C1 segment of cervical spinal cord (tissue), 14 donors: Measurements from ENCODE around the gene DNER.
"Not testable (repeated sequence)": the region's sequence is repeated elsewhere in the genome, so short reads cannot be mapped to it uniquely, and the experiment has no call there.

Experiments
- DNase-seq, 14 donors: peaks; one replicate each; lab custom pipeline; 2025; lab: John Stamatoyannopoulos, UW

DNER gene

DNA sequence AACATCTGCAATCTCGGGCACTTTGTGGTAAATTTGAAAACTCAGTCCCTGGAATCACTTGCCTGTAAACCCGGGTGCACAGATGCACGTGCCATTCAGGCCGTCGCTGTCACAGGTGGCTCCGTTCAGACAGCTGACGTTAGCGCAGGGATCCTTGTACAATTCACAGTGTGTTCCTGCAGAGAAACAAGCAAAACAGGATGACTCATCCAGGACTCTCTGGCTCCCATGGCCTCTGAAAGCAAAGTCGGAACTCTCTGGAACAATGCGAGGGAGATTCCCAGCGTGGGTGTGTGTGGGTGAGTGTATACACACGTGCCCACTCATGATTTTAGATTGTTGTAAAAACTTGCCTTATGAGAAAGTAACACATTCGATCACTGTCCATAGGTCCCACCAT lies 307.2 kb downstream of the DNER start:
- peak in 4 of 14 donors; percentile 28 to 75 (median 42) for DNase-seq

DNA sequence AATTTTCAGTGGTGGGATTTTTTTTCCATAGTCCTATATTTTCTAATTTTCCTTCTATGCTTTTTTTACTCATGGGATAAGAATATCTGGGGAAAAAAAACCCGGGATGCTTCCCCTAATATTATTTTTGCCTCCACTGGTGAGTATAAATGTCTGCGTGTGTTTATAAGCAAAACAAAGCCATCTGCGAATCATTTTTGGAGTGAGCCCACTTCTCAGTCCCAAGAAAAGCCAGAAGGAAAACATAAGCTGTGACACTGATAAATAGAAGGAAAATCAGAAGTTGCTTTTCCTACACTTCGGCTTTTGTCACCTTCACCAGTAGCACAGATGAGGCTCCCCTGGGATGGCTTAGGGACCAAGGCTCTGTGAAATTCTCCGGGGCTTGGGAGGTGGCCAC lies 308.6 kb downstream of the DNER start:
- no peak for DNase-seq

DNA sequence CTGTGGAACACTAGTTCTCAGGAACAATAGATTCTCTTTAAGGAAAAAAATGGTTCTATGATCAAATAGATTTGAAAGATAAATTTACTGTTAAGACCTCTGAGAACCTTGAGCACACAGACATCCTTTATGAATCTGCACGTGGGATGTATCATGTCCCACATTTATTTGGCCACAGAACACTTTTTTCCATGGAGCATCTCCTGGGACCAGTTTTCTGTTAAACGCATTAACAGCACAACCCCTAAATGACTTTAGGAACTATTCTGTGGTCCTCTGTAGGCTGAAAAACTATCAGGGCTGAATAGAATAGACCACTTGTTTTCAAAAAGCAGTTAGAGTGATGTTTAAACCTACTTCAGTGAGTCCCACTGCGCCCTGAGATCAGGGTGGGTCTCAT lies 311.1 kb downstream of the DNER start:
- DNase-seq: no peak

DNA sequence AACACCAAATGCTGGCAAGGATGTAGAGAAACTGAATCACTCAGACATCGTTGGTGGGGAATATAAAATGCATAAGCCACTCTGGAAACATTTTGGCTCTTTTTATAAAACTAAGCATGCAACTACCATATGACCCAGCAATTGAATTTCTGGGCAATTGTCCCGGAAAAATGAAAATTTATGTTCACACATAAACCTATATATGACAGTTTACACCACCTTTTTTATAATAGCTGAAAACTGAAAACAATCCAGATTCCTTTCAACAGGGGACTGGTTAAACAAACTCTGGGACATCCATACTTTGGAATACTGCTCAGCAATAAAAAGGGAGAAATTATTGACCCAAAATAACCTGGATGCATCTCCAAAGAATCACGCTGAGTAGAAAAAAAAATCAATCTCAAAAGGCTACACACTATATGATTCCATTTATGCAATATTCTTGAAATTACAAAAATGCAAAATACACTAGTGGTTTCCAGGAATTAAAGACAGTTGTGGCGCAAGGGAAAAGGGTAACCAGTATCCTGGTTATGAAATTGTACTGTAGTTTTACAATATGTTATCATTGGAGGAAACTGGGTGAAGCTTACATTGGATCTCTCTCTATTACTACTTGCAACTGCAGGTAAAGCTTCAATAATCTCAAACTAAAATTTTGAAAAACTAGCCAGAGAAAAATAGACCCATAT lies 313.0 kb downstream of the DNER start:
- no peak for DNase-seq

DNA sequence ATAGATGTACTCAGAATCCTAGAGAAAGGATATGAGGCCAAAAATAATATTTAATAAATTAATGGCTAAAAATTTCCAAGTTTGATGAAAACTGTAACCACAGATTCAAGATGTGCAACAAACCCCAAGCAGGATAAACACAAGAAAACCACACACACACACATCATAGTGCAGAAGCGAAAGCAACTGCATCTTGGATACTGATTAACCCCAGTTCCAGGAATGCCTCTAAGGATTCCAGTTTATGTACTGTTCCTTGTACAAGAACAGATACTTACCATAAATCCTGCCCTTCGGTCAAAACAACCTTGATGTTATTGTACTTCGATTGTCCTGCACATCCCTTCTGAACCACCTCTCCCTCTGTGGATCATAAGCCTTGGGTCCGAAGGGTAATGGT lies 320.4 kb downstream of the DNER start:
- DNase-seq: no peak

DNA sequence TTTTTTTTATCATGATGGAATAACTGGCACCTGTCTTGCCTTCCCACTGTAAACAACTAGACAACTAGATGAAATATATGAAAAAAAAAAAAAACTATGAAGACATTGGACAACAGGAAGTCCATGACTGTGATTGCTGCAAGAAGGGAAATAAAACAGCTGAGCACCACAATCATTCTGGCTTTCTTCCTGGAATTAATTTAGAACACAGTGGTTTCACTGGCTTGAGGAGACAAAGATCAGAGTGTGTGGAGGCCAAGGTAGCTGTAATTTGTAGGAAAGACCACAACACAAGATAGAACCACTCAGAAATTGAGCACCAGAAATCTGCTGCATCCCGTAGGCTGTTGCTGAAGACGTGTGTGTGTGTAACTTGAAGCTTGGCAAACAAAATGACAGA lies 322.2 kb downstream of the DNER start:
- peak in 1 of 14 donors; percentile 6 for DNase-seq

DNA sequence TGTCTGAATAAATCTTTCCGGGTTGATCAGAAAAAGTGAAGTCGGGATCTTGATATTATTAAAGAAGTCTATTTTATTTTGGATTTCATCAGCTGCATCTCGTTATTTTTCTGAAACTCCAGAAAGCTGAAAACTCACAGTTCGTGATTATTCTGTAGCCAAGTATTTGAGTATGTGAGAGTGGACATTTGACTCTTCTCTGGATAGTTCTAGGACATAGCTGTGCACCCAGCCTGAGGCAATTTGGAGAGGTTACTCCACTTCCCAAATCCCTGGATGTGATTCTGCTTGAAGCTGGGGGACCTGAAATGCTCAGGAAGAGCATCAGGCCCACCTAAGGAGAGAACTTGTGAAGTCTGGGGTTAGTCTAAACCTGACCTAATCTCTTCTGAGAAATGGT lies 325.6 kb downstream of the DNER start:
- DNase-seq: no peak

DNA sequence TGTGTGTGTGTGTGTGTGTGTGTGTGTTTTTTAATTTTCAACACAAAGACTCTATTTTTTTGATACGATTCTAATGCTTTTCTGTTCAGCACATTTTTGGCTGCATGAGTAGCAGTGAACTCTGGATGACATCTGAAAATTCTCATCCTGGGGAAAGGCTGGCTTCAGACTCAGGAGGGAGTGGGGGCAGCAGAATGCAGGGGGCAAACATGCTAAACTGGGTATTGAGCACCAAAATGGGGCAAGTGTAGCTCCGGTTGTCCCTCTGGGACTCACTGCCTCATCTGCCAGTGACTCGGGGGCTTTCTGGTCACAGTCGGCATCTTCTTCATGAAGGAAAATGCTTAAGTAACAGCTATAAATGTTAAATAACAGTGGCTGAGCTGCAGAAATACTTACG lies 326.5 kb downstream of the DNER start:
- DNase-seq: no peak

DNA sequence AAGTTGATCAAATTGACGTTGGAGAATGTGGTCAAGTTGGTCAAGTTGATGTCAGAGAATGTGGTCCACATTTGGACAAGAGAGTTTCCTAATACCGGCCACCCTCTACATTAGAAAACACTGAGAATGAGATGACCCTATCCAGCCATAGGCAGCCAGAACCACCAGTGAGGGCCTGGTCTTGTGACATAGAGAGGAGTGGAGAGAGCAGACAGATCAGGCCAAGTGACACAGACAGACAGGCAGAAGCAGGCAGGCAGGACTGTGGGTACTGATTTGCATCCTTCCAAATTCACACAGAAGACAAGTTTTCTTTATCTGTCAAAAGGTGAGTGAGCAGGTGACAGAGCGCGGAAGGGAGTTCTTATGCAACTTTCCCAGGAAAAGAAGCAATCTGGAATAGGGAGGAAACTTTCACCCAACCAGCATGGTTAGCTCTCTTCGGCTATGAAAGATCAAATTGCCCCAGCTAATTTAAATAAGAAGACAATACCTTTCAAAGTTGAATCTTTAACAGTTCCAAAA lies 334.2 kb downstream of the DNER start:
- no peak for DNase-seq

DNA sequence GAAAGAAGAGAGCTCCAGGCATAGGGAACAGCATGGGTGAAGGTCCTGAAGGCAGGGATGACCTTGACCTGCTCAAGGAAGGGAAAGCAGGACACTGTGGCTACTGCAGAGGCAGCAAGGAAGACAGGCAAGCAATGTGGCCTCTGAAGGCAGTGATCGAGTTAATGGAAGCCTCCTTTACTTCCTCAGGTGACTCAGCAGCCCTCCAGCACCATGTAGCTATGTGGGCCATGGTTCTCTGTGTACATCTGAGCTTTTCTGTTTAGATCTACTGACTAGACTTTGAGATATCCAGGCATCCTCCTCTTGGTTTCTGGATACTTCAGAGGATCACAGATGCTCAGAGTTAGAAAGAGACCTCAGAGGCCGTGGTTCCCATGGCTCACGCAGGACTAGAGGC lies 336.0 kb downstream of the DNER start:
- no peak for DNase-seq

DNA sequence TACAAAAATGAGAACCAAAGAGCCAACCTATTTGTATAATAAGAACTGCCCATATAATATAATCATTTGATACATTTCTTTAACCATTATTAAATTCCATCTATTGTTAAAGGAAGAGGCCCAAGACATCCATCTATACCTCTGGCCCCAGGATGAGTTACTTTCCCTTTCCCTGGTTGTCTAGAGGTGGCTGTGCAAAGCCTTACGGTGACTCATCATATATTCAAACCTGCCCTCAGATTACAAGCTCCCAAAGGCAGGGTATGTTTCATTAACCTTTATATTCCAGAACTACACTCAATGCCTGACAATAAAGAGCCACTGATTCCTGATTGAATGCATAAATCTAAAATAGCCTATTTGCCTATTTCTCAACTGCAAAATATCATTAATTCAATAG lies 337.5 kb downstream of the DNER start:
- DNase-seq: no peak

DNA sequence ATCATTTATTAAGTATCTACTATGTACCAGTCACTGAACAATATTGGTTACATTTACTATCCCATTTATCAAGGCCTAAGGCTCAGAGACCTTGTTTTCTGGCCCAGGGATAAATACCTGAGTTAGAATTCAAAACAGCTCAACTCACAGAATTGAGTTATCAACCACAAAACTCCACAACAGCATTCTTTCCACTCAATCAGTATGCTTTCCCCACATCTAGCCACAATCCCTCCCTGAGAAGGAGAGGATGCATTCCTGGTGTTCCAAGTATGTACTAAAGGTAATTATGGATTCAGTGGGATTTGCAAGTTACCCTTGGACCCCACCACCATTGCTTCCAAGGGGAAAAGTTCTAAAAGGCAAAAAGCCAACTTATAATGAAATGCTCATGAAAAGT lies 339.1 kb downstream of the DNER start:
- DNase-seq: no peak

DNA sequence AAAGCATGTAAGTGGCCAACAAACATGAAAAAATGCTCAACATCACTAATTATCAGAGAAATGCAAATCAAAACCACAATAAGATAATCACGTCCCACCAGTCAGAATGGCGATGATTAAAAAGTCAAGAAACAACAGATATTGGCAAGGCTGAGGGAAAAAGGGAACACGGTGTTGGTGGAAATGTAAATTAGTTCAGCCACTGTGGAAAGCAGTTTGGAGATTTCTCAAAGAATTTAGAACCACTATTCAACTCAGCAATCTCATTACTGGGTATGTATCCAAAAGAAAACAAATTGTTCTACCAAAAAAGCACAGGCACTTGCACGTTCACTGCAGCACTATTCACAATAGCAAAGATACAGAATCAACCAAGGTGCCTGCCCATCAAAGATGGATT lies 341.0 kb downstream of the DNER start:
- not testable (repeated sequence) for DNase-seq

DNA sequence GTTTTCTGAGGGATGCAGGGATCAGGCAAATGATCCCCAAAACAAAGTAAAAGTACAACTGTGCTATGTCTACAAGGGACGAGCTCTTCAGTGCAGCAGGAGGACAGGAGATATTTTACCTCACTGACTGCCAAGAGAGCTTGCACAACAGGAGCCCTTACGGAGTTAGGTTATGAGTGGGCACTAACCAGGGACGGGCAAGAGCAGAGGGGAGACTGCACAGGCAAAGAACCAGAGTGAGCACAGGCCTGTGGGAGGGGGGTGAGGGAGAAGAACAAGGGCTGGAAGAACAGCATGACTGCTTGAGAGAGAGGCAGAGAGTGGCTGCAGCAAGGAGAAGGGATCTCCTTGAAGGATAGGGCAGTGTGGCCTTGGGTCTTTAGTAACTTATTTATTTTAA lies 342.1 kb downstream of the DNER start:
- no peak for DNase-seq

DNA sequence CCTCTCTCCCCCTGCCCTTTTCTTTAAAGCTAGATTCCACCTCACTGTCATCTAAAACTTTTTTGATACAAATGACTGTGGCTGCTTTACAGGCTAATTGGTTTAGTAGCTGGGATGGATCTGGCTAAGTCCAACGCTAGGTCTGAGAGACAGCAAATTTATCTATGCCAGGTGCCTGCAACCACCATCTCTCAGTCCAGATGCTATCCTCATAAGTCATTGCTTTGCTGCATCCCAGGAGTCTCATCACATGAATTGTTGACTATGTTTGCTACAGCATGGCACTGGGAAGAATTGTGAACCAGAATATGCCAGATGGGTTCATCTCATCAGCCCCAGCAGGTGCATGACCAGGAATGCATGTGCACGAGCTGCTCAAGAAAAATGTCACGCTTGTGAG lies 343.3 kb downstream of the DNER start:
- no peak for DNase-seq

DNA sequence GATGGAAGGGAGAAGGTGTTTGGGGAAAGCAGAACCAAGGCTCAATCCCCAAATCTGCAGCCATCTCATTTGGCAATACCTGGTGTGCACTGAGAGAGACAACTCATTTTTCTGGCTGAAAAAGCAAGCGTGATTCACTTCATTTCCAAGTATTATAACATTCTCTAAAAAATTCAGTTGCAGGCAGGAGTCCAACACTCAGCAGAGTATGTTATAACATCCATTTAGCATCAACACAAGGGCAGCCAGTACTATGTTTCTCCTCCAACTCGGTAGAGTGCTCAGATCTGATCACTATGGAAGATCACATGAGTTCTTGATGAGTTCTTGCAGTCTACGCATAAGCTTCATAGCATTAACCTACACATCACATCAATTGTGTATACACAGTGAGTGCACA lies 343.8 kb downstream of the DNER start:
- no peak for DNase-seq

DNA sequence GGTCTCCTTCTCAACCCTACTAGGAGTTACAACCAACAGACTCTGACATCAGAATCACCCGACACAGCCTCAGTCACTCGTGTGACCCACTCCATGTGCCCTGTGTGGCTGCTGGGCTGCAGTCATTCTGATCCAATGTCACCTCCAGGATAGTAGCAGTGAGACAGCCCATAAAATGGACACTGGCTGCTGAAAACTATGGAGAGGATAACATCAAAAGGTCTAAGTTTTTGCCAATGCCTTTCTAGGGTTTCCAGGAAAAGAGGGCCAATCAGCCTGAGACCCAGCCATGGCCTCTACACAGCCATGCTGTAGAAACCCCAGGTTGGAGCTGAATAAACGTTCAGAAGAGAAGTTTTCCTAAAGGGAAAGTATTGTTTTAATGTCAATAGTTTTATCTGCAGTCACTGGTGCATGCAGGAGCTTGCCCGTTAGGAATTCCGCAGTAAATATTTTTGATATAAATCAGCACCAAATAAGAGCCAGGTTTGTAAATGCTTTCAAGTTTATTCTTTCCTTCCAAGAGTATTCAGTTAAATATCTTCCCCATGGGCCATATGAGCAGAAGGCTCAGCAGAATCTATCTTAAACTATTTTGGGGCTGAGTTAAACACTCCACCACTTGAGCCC lies 351.1 kb downstream of the DNER start:
- no peak for DNase-seq

DNA sequence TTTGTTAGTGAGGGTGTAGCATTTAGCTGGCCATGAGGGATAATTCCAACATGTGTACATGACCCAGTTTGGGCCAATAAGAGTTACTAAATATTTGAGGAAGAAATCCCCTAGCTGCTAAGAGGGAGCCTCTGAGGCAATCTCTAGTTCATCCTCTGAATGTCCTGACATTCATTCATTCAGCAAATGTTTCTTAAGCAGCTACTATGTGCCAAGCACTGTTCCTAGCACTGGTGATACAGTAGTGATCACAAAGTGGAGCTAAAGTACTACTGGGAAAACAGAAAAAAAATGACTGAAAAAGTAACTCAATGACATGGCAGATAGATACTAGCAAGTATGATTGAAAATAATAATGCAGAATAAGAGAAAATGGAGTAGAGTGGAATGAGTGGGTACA lies 363.5 kb downstream of the DNER start:
- DNase-seq: no peak

DNA sequence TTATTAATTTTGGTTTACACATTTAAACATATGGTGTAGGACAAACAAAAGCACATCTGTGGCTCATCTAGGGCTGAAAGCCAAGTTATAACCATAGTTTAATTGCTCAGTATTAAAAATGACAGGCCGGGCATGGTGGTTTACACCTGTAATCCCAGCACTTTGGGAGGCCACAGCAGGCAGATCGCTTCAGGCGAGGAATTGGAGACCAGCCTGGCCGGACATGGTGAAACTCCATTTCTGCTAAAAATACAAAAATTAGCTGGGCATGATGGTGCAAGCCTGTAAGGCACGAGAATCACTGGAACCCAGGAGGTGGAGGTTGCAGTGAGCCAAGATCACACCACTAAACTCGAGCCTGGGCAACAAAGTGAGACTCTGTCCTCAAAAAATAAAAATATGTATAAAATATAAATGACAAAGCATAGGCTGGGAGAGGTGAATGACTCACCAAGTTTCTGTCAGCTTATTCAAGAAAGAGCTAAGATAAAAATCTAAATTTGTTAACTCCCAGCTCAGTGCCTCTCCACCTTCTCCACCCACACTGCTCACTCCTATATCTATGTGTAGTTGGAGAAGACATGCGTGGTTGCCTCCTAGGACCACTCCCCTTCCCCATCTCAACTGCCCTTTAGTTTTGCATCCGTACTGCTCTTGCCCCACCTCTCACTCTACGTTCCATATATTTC lies 364.1 kb downstream of the DNER start:
- DNase-seq: no peak

DNA sequence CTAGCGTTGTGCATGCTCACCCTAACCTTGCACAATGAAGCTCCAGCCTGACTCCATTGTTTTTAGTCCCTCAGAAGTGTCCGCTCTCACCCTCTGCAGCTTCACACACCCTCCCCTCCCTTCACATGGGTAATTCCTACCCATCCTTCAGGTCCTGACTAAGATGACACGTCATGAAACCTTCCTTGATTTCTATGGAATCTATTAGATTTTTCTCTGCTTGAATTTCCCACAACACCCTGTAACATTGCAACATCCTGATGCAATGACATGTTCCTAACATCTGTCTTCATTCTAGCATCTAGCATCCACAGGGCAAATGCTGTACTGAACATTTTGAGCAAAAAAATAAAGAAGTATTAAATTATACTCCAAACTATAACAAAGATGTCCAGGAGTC lies 366.2 kb downstream of the DNER start:
- no peak for DNase-seq

DNA sequence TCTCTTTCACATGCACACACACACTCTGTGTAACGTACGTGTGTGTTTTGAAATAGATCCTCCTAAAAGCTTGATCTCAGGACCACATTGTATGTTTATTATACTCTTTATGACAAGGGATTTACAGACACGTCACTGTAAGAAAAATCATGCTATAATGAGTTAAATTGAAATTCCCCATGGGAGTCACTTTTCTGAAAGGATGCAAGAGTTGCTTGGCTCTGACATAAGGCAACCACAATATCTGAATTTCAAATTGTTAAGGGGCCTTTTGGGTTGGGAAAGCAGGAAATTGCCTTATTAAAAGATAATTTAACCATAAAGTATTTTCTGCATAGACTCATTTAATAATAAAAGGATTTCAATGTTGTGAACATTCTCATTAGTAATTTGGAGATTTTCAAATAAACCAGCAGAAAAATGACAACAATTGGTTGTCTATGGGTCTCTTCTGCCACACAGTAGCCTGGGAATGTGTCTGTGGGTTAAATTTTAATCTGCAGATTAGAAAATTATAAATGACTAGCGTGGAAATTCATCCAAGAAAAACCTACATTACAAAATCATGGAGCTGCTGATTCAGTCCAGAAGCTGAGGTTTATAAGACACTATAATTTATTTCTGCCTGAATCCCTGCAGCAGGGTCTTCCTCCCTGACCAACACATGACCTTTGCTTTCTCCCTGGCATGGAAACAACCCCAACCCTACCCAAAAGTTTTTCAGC lies 367.4 kb downstream of the DNER start:
- DNase-seq: no peak

DNA sequence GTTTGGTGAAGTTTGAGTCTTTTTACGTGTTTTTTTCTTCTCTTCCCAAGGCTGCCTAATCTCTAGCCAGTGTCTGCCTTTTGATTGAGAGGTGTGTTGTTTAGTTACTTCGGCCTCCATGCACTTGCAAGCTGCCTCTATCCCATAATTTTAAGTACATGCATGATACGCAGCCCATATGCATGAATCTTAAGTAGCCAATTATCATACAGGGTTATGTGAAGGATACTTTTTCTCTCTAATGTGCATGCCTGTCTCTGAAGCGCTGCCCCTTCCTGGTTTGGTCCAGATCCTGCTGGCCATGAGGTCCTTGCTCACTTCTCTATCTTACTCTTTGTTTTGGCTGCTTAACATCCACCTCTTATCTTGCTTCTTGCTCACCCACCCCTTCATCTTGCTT lies 369.4 kb downstream of the DNER start:
- DNase-seq: no peak
